Measurements from ENCODE around the gene ASB10. TPM values are rescaled to one million over a fixed set of nuclear protein-coding genes. Genes with fewer than 3 reads are reported as not detected.

Gene ASB10
- total RNA-seq, 2 donors from 2014 or later, result not detected

GRCh38 chr7:151129960-151130591, 57.0 kb downstream of the ASB10 start:
- no peak for DNase-seq (ENCODE audit: low spot score)
- H3K27ac ChIP-seq, result no peak overlapping the region
- H3K9me3 ChIP-seq, result no peaks in the 10 kb centered on the region
- H3K36me3 ChIP-seq, result peaks cover 12 to 41% of the 10 kb centered on the region in 2 donors
- intact Hi-C loops (cut with DNase I), result no loop called here
- no peak overlapping the region for H3K4me3 ChIP-seq
- H3K4me1 ChIP-seq (replicated peaks), result peaks cover 4% of the 10 kb centered on the region
- no peak for TF ChIP-seq POLR2A (IDR thresholded peaks at IDR 0.05)
- no peak for TF ChIP-seq POLR2AphosphoS5 (IDR thresholded peaks at IDR 0.05)
- TF ChIP-seq CTCF (IDR thresholded peaks at IDR 0.05), result no peak
- WGBS, result 92% methylated on average over 9 of the region's 9 CpGs
- no peaks in the 10 kb centered on the region for H3K27me3 ChIP-seq (replicated peaks; ENCODE audit: insufficient read depth)

GRCh38 chr7:151129117-151129959, 57.7 kb downstream of the ASB10 start:
- Histone ChIP-seq H3K4me1 (replicated peaks) (peaks cover 7% of the 10 kb centered on the region), H3K27ac (no peak overlapping the region), H3K9me3 (no peaks in the 10 kb centered on the region), H3K4me3 (no peak overlapping the region), H3K27me3 (replicated peaks; ENCODE audit: insufficient read depth) (no peaks in the 10 kb centered on the region), H3K36me3 (peaks cover 12 to 35% of the 10 kb centered on the region in 2 donors)
- WGBS, result 90% methylated on average over 28 of the region's 28 CpGs
- no peak for TF ChIP-seq POLR2A (IDR thresholded peaks at IDR 0.05)
- no peak for TF ChIP-seq CTCF (IDR thresholded peaks at IDR 0.05)
- TF ChIP-seq POLR2AphosphoS5 (IDR thresholded peaks at IDR 0.05), result no peak
- DNase-seq (ENCODE audit: low spot score), result no peak
- intact Hi-C loops (cut with DNase I), result no loop called here

GRCh38 chr7:151128716-151129115, 58.3 kb downstream of the ASB10 start:
- Histone ChIP-seq H3K27me3 (replicated peaks; ENCODE audit: insufficient read depth) (no peaks in the 10 kb centered on the region), H3K9me3 (no peaks in the 10 kb centered on the region), H3K4me3 (no peak overlapping the region), H3K27ac (no peak overlapping the region), H3K36me3 (peaks cover 9 to 29% of the 10 kb centered on the region in 2 donors), H3K4me1 (replicated peaks) (peaks cover 7% of the 10 kb centered on the region)
- TF ChIP-seq POLR2AphosphoS5 (IDR thresholded peaks at IDR 0.05) (no peak), CTCF (IDR thresholded peaks at IDR 0.05) (no peak), POLR2A (IDR thresholded peaks at IDR 0.05) (no peak)
- 83% methylated on average over 8 of the region's 8 CpGs for WGBS
- intact Hi-C loops (cut with DNase I), result no loop called here
- DNase-seq (ENCODE audit: low spot score), result no peak

GRCh38 chr7:151128144-151128543, 58.9 kb downstream of the ASB10 start:
- H3K9me3 ChIP-seq, result no peaks in the 10 kb centered on the region
- intact Hi-C loops (cut with DNase I), result no loop called here
- 79% methylated on average over 14 of the region's 14 CpGs for WGBS
- TF ChIP-seq POLR2AphosphoS5 (IDR thresholded peaks at IDR 0.05) (no peak), CTCF (IDR thresholded peaks at IDR 0.05) (no peak), POLR2A (IDR thresholded peaks at IDR 0.05) (no peak)
- DNase-seq (ENCODE audit: low spot score), result no peak
- H3K27me3 ChIP-seq (replicated peaks; ENCODE audit: insufficient read depth), result no peaks in the 10 kb centered on the region
- no peak overlapping the region for H3K4me3 ChIP-seq
- H3K27ac ChIP-seq, result no peak overlapping the region
- peaks cover 7 to 30% of the 10 kb centered on the region in 2 donors for H3K36me3 ChIP-seq
- H3K4me1 ChIP-seq (replicated peaks), result peaks cover 7% of the 10 kb centered on the region

Data from prostate gland (tissue), 2 donors.